HG02571 (cell line): Measurements from ENCODE around the gene CHAF1A.

Source experiments
- ATAC-seq: cut with Tn5 transposase; IDR thresholded peaks from one replicate; pipeline ENCODE4 v1.9.1; 2021; ENCODE audit warnings: mild to moderate bottlenecking, moderate library complexity; ENCODE audit not compliant: unreplicated experiment

CHAF1A gene

DNA sequence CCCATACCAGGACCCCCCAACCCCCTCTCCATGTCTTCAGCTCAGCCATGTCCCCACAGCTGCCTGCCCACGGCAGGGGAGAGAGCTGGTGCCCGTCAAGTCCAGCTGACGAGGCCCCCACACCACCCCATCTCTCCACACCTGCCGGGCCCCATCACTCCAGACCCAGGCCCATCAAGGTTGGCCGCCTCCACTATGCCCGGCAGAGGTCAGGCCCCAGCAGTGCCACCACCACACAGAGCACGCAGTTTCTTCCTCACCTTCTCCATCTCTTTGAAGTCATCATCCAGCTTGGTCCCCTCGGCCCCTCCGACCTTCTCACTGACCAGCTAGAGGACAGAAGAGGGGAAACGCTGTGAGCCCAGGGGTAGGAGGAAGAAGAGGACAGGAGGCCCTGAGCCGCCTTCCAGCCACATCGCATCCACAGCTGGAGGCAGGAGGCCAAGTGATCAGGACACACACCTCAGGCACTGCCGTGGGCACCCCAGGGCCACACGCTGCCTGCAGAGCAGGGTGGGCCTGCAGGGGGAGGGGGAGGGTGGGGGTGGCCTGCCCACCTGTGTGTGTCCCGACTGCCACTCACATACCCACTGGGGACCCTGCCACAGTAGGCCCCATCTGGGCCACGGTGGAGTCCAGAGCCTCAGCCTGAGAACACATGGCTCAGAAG is 35.6 kb upstream of the CHAF1A start:
- ATAC-seq: no peak

DNA sequence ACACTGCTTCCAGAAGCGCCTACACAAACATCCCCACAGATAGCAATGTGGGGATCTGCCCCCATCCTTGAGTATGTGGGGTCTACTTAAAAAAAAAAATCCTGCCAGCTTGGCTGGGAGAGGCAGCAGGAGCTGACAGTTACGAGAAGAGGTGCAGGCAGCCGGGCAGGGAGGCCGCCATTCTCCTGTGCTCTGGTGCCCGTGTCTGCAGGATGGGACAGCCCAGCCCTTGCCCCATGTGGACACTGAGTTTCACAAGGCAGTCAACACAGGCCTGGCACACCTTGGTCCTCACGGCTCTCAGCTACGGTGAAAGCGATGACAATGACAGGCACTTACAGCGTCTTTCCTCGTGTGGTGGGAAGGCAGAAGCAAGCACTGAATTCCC is 35.1 kb upstream of the CHAF1A start:
- ATAC-seq: no peak

DNA sequence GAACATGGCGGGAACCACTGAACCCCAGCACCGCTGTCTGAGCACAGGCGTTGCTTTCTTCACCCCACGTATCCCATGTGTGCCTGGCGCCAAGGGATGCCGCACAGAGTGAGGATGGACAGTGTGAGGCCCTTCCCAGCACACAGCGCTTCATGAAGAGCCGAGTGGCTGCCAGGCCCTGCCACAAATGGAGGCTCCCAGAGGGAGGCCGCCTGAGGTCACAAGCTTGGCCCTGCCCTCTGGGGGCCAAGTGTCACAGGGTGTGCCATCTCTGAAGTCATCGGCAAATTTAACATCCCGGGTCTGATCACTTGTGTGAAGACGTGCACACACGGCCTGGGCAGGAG is 34.7 kb upstream of the CHAF1A start:
- no peak for ATAC-seq

GRCh38 chr19:4368128-4368820 is 34.2 kb upstream of the CHAF1A start:
- no peak for ATAC-seq

- peak; percentile 45 for ATAC-seq
Observed at GRCh38 chr19:4369109-4369887, 33.1 kb upstream of the CHAF1A start.

DNA sequence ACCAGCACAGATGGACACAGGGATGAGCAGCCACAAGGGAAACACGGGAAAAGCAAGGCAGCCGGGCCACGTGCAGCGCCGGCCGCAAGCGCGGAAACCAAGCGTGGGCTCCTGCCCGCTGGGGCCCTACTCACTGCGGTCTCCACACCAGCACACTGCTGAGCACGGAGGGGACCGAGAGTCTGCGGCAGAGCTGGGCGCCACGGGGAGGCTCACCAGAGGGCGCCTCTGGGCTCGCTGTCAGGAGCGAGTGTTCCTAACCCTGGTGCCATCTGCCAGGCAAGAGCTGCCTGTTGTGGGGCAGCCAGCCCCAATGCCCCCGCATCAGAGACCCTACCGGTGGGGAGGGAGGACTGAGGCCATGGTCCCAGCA is 32.6 kb upstream of the CHAF1A start:
- ATAC-seq: peak; percentile 45

- ATAC-seq: no peak
Observed at GRCh38 chr19:4370418-4371041, 31.9 kb upstream of the CHAF1A start.

DNA sequence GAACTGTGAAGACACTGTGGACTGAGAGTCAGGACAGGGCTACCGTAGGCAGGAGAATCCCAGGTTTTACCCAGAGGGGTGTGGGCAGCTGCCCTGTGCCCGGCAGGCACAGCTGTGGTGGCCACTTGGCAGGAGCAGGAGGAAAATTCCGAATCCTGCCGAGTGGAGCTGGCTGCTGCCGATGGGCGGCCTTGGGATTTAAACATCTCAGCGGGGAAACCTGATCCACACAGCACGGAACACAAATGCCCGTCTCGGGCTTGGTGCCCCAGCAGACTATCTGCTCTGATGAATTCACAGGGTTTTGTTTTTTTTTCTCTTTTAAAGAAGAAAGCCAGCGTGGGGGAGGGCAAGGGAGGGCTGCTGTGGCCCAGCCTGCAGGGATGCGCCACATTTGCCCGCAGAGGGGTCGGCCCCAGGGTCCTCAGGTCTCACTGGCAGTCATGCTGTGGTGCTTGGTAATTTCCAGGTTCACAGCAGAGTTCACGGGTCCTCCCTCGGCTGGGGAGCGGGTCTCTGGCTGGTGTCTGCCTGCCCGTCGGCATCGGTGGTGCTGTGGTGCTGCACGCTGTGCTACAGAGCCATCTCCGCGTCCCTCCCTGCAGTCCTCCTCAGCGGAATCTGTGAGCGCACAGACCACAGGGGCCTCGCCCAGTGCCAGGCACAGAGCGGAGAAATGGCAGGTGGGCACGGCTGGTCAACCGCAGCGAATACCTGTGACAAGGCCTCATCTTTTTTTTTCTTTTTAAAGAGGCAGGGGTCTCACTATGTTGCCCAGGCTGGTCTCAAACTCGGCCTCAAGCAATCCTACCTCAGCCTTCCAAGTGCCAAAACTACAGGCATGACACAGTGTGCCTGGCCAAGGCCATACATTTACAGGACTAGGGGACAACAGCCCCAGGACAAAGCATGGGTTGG is 30.9 kb upstream of the CHAF1A start:
- no peak for ATAC-seq

DNA sequence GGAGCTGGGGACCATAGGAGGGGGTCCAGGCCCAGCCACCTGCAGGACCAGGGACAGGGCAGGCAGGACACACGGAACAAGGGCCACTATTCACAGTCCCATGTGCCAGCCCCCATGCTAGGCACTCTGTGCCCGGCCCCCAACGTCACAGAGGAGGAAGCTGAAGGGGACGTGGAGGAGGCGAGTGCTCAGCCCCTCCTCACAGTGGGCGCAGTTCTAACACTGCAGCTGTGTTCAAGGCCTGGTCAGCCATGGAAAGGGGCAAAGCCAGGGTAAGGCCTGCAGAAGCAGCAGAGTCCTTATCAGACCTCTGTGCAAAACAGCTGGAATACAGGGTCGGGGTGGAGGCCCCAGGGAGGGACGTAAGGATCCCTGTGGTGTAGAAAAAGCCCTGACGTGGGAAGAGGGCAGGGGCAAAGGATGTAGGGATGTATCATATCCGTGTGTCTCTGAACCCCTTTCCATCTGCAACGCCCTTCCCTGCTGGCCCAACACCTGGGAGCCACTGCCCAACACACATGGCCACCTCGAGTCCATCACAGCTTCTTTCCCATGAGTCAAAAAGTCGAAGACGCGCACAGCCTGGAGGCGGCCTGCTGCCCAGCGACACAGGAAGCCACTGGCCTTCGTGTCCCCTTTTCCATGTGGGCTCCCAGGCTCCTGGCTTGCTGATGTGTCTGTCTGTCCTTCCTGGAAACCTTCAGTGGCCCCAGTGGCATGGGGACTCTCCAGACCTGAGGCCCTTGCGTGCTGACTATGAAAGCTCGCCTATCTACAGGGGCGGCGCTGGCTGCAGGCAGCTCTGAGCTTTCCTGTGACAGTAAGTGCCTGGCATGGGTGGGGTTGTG is 30.1 kb upstream of the CHAF1A start:
- no peak for ATAC-seq

GRCh38 chr19:4373013-4373367 is 29.4 kb upstream of the CHAF1A start:
- no peak for ATAC-seq

- no peak for ATAC-seq
Observed at GRCh38 chr19:4373601-4374497, 28.6 kb upstream of the CHAF1A start.

DNA sequence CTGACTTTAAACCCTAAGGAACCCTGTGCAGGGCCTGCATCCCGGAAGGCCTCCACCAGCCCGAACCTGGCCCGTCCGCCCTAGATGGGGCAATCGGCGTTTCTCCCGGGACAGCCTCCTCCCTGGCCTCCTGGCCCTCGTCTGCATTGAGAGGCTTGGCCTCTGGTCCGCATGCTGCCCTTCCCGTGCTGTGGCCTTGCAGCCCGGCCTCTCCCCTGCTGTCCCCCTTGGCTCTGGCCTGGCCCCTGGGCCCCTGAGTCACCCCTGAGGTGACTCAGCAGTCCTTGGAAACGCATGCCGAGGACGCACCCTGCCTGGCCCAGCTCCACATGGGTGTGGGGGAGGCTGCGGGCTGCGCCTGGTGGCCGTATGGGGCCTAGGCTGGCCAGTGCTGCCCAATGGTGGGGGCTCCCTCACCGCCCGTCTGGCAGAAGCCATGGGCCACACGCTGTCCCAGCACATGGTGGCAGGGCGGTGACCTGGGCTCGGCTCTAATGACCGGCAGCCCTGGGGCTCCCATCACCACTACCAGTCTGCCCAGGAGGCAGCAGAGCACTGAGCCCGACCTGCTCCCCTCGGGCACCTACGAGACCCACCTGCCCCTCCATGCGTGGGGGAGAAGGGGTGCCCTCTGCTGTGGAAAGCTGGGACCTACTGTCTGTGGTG is 27.8 kb upstream of the CHAF1A start:
- ATAC-seq: no peak

DNA sequence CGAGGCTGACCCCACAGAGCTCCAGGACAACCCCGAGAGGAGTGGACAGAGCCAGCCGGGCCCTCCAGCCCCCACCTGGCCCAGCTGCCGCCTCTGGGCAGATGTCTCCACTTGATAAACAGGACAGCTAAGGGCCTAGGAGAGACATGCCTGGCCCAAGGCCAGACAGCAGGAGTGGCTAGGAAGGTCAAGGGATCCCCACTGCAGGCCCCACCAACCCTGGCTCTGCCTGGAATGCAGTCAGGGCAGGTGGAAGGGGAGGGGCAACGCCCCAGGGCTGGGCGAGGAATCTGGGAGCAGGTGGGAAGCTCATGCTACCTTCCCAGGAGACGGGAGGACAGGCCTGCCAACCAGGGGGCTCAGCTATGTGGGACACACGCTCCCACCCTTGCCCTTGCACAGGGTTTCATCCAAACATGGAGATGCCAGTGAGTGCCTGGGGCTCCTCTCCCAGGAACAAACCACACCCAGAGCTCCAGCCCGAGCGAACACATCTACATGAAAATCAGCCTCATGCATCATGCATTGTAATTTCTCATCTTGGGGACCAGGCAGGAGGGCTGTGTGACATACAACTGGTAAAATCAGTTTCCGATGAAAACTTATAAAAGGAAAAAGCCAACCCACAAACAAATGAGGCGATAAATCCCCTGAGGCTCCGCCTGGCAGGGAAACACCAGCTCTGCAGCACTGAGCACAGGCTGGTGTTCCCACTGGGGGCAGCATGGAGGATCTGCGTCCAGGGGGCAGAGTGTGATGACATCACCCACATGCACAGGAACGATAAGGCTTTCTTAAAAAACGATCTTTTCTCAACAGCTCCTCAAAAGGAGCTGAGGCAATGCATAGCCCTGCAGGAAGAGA is 27.0 kb upstream of the CHAF1A start:
- no peak for ATAC-seq

DNA sequence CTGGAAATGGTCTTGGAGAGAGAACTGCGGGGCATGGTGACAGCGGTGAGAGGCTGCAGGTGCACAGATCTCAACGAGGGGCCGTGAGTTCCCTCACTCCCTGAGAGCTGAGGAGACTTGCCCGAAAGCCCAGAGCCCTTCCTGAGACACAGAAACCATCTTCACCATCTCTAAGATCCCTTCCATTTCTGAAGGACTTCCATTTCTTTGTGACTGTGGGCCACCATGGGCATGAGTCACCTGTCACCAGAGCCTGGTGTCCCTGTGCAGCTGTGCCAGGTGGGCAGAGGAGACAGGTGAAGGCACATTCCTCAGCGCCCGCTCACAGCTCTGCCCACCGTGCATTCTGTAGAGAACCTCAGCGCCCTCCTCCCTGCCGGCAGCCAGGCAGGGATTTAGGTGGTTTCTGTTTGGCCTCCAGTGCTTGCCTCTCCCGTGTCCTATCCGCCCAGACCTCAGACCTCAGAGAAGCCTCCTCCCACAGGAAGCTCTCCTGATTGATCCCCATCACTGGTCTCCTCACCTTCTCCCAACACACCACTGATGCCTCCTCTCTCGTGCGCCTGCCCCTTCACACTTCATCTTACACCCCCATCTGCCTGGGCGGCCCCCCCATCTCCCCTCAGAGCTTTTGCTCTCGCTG is 26.3 kb upstream of the CHAF1A start:
- no peak for ATAC-seq

GRCh38 chr19:4376671-4376990 is 25.8 kb upstream of the CHAF1A start:
- no peak for ATAC-seq

DNA sequence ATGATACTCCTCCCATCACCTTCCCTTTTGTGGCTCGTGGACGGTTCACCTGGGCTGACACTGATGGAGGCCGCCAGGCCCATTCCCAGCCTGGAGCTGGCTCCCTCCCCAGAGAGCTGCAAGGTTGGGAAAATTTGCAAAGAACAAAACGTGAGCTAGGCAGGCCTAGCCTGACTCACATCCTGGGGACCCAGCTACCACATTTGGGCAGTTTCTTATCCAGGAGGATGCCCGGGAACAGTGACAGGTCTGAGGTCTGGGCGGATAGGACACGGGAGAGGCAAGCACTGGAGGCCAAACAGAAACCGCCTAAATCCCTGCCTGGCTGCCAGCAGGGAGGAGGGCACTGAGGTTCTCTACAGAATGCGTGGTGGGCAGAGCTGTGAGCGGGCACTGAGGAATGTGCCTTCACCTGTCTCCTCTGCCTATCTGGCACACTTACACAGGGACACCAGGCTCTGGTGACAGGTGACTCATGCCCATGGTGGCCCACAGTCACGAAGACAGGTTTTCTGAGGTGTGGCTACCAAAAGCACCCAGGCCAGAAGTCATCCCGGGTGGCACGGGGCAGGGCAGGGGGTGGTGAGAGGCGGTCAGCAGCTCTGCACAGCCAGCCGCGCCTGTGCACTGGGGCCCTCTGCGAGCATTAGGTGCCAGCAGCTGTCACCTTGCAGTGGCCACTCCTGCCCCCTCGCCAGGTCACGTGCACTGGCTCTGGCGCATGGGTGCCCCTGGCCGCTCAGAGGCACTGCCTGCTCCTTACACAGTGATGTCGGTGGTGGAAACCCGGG is 25.3 kb upstream of the CHAF1A start:
- ATAC-seq: no peak
